ENCODE measurements around the gene LRRC47.

DNA sequence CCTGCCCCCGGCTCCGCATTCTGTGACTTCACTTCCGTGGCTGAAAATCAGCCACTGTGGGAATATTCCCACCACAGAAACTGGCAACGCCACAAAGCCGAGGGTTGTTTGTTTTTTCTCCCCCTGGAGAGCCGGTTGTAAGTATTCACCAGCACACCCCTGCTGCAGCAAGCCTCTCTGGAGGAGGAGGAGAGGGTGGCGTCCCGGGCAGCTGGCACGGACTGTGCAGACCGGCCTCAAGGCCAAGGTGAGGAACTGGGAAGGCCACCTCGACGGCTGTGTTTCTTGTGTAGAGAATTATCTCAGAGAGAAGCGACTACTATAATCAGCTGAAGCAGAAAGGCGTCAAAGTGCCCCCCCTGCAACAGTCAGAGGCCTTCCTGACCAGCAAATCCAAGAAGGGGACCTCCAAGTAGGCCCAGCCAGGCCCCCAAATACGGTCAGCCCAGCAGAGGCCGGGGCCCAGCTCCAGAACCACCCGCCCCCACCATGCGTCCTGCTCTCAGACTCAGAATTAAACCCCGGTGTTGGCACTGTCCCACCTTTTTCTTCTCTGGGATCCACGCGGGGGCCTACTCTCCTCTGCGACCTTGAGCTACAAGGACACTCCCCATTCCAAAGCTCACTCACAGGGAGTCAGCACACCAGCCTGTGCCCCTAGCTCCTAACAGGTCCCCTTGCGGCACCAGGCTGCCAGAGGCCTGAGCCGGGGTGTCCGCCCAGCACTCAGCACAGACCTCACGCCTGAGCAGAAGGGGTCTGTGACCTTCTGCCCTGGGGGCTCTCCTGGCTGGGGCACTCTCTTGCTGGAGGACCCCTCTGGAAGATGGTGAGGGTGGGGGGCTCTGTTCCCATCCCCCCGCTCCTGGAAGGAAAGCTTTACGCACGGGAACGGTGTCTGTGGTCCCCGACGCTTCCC is 24.9 kb downstream of the LRRC47 start:
- TF ChIP-seq CTCF (IDR thresholded peaks at IDR 0.05; ENCODE audit: low read length) = no peak
- no peak for TF ChIP-seq EZH2 (IDR thresholded peaks at IDR 0.05; ENCODE audit: borderline replicate concordance, low read length)

All from OCI-LY1 (cell line).